OCI-LY7 (cell line): Measurements from ENCODE around the gene ZNF771. TPM values are rescaled to one million over a fixed set of nuclear protein-coding genes. Genes with fewer than 3 reads are reported as not detected.

Experiments
- BruUV-seq: library from RNA; stranded (reverse); fragments of 400-500 nt; replicated peaks from 2 replicates; lab custom pipeline; 2021; lab: Mats Ljungman, UMichigan
- CTCF ChIA-PET: fragments of 300-600 bp; sonication (Branson Sonifier 250); formaldehyde crosslinking; loops from one replicate; lab custom pipeline; 2022; ENCODE audit warnings: antibody characterized with exemption; ENCODE audit not compliant: unreplicated experiment; lab: Charles Lee
- POLR2A ChIA-PET: fragments of 300-600 bp; sonication (Branson Sonifier 250); formaldehyde crosslinking; loops from one replicate; lab custom pipeline; 2022; ENCODE audit warnings: antibody characterized with exemption; lab: Charles Lee
- DNase-seq: peaks from one replicate; pipeline ENCODE4 v3.0.0-alpha.2; 2015; ENCODE audit warnings: low spot score
- H2AFZ ChIP-seq: fragments of 200-600 bp; sonication (generic), shearing (Covaris generic); 2 replicates; pipeline ENCODE4 v1.6.1; 2014; ENCODE audit warnings: mild to moderate bottlenecking, antibody characterized with exemption, low read length, moderate library complexity
- H3K27ac ChIP-seq: fragments of 200-600 bp; sonication (generic); 2 replicates; pipeline ENCODE4 v1.5.1; 2014; ENCODE audit warnings: mixed run types, low read depth, mild to moderate bottlenecking, moderate library complexity, low read length, inconsistent platforms; ENCODE audit not compliant: poor library complexity, severe bottlenecking
- H3K36me3 ChIP-seq: fragments of 200-600 bp; sonication (generic); 2 replicates; pipeline ENCODE4 v1.6.1; 2014; ENCODE audit warnings: mild to moderate bottlenecking, antibody characterized with exemption, low read length, moderate library complexity, mixed read lengths; ENCODE audit not compliant: insufficient read depth
- H3K4me1 ChIP-seq: fragments of 200-600 bp; sonication (generic); 2 replicates; pipeline ENCODE4 v1.5.1; 2014; ENCODE audit warnings: mild to moderate bottlenecking, low read length; ENCODE audit not compliant: insufficient read depth, poor library complexity, severe bottlenecking
- H3K4me2 ChIP-seq: fragments of 200-600 bp; sonication (generic); 2 replicates; pipeline ENCODE4 v1.6.1; 2014; ENCODE audit warnings: mild to moderate bottlenecking, low read length
- H3K4me3 ChIP-seq: fragments of 200-600 bp; sonication (generic); 2 replicates; pipeline ENCODE4 v1.5.1; 2014; ENCODE audit warnings: mild to moderate bottlenecking, low read depth, low read length; ENCODE audit not compliant: poor library complexity, severe bottlenecking
- H3K79me2 ChIP-seq: fragments of 200-600 bp; sonication (generic); 2 replicates; pipeline ENCODE4 v1.6.1; 2016; ENCODE audit warnings: low read depth, mild to moderate bottlenecking, low read length, moderate library complexity, mixed read lengths; ENCODE audit not compliant: insufficient read depth
- H3K9me2 ChIP-seq: fragments of 200-600 bp; sonication (generic); 2 replicates; pipeline ENCODE4 v1.6.1; 2016; ENCODE audit warnings: mild to moderate bottlenecking, low read length, mixed read lengths; ENCODE audit not compliant: insufficient read depth
- H3K9me3 ChIP-seq: fragments of 200-600 bp; sonication (generic); 2 replicates; pipeline ENCODE4 v1.6.1; 2014; ENCODE audit warnings: mild to moderate bottlenecking, mixed run types, low read length, mixed read lengths
- H4K20me1 ChIP-seq: fragments of 200-600 bp; sonication (generic); 2 replicates; pipeline ENCODE4 v1.6.1; 2014; ENCODE audit warnings: mild to moderate bottlenecking, antibody characterized with exemption, low read length, moderate library complexity, mixed read lengths; ENCODE audit not compliant: insufficient read depth
- EZH2phosphoT487 ChIP-seq: fragments of 200-600 bp; sonication (generic); IDR thresholded peaks from 2 replicates; pipeline ENCODE4 v1.6.1; 2018; ENCODE audit warnings: low read depth, borderline replicate concordance, mild to moderate bottlenecking, mixed run types, antibody characterized with exemption, low read length, moderate library complexity, mixed read lengths
- intact Hi-C: fragments of 100-400 bp; cut with micrococcal nuclease; formaldehyde crosslinking; loops from one replicate; pipeline ENCODE4 v1.10.0; 2022; ENCODE audit not compliant: unreplicated experiment
- total RNA-seq, 2 experiments: library from RNA; depleted of rRNA in 1 of 2; stranded (reverse); fragments of >200 nt in 1 of 2; shearing (Covaris generic) in 1 of 2; gene quantifications; 2 replicates each; pipeline ENCODE4 v1.2.3, GENCODE V29; 2014 to 2022
- TF ChIP-seq, protein P1 (sequence below): fragments of 200-600 bp; sonication (generic); conservative IDR thresholded peaks from 2 replicates; pipeline ENCODE4 v1.5.1; 2014; ENCODE audit warnings: mild to moderate bottlenecking, antibody characterized with exemption, low read length, moderate library complexity, mixed read lengths

Gene ZNF771
- total RNA-seq, 2 experiments from 2014 or later: 6.4 to 10.8 TPM

- intact Hi-C loops: no loop called here
- H4K20me1 ChIP-seq: no peaks in the 10 kb centered on the region
- no TSS peak for BruUV-seq
- CTCF ChIA-PET: no interaction called here
- H3K9me2 ChIP-seq: no peaks in the 10 kb centered on the region
- H3K4me2 ChIP-seq: 0 out of 2 replicates have a peak overlapping the region, but pooled peaks have one; percentile 10
- POLR2A ChIA-PET: interaction anchor here (0.6 to 7.4 kb wide), 8 partner anchors 10 to 1485 kb away, joined by 3 to 69 read pairs (median 4); partner anchors contain the start of gene ITGAL
- no peak for DNase-seq
- H3K4me1 ChIP-seq: peaks cover 90% of the 10 kb centered on the region
- H3K4me3 ChIP-seq: no peak overlapping the region
- TF ChIP-seq, protein P1, sequence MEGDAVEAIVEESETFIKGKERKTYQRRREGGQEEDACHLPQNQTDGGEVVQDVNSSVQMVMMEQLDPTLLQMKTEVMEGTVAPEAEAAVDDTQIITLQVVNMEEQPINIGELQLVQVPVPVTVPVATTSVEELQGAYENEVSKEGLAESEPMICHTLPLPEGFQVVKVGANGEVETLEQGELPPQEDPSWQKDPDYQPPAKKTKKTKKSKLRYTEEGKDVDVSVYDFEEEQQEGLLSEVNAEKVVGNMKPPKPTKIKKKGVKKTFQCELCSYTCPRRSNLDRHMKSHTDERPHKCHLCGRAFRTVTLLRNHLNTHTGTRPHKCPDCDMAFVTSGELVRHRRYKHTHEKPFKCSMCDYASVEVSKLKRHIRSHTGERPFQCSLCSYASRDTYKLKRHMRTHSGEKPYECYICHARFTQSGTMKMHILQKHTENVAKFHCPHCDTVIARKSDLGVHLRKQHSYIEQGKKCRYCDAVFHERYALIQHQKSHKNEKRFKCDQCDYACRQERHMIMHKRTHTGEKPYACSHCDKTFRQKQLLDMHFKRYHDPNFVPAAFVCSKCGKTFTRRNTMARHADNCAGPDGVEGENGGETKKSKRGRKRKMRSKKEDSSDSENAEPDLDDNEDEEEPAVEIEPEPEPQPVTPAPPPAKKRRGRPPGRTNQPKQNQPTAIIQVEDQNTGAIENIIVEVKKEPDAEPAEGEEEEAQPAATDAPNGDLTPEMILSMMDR: no peak
- TF ChIP-seq EZH2phosphoT487: no peak
- no peaks in the 10 kb centered on the region for H3K9me3 ChIP-seq
- H3K79me2 ChIP-seq: no peaks in the 10 kb centered on the region
- H2AFZ ChIP-seq: peak overlapping the region; percentile 47; the same call in 1 of the 2 replicates
- peak overlapping the region; percentile 2 for H3K27ac ChIP-seq
- no peaks in the 10 kb centered on the region for H3K36me3 ChIP-seq
These were observed 48.9 kb downstream of the ZNF771 start for GRCh38 chr16:30456302-30456701.

DNA sequence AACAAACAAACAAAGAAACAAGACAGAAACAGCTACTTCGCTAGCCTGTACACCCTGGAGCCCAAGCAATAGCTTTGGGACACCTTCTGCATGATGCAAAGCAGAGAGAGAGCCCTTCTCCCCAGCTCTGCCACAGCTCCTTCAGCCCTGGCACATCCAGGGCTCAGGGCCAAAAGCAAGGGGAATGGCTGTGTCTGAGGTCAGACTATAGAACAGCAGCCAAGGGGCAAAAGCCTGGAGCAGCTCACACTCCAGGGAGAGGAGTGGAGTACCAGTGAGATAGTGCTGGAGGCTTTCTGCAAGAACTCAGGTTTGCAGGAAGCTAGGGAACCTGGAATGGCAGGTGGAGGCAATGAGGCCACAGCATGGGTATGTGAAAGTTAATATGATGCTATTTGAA, 49.9 kb downstream of the ZNF771 start:
- Histone ChIP-seq H3K4me2 (peak overlapping the region; percentile 18; the same call in 1 of the 2 replicates), H3K9me2 (no peaks in the 10 kb centered on the region), H3K9me3 (no peaks in the 10 kb centered on the region), H3K27ac (peak overlapping the region; percentile 40), H4K20me1 (no peaks in the 10 kb centered on the region), H2AFZ (peak overlapping the region; percentile 47; the same call in 1 of the 2 replicates), H3K36me3 (no peaks in the 10 kb centered on the region), H3K4me3 (no peak overlapping the region), H3K79me2 (no peaks in the 10 kb centered on the region), H3K4me1 (peaks cover 85% of the 10 kb centered on the region)
- ChIA-PET POLR2A (interaction anchor here (0.6 to 7.4 kb wide), 9 partner anchors 8 to 153 kb away, joined by 3 to 69 read pairs (median 4); partner anchors contain the start of gene ITGAL), CTCF (interaction anchor here (0.6 to 1.5 kb wide), 3 partner anchors 16 to 78 kb away, joined by 3 to 4 read pairs (median 3); partner anchors contain the start of gene ITGAL)
- TF ChIP-seq EZH2phosphoT487: no peak
- TF ChIP-seq, protein P1: no peak
- BruUV-seq: no TSS peak
- intact Hi-C loops: no loop called here
- no peak for DNase-seq
